NCI-H774 (cell line): ENCODE results near the gene RPTOR.
"Not testable (repeated sequence)": the region's sequence is repeated elsewhere in the genome, so short reads cannot be mapped to it uniquely, and the experiment has no call there.

Experiments
- DNase-seq: peaks from one replicate; lab custom pipeline; 2025; lab: John Stamatoyannopoulos, UW

Gene RPTOR, protein sequence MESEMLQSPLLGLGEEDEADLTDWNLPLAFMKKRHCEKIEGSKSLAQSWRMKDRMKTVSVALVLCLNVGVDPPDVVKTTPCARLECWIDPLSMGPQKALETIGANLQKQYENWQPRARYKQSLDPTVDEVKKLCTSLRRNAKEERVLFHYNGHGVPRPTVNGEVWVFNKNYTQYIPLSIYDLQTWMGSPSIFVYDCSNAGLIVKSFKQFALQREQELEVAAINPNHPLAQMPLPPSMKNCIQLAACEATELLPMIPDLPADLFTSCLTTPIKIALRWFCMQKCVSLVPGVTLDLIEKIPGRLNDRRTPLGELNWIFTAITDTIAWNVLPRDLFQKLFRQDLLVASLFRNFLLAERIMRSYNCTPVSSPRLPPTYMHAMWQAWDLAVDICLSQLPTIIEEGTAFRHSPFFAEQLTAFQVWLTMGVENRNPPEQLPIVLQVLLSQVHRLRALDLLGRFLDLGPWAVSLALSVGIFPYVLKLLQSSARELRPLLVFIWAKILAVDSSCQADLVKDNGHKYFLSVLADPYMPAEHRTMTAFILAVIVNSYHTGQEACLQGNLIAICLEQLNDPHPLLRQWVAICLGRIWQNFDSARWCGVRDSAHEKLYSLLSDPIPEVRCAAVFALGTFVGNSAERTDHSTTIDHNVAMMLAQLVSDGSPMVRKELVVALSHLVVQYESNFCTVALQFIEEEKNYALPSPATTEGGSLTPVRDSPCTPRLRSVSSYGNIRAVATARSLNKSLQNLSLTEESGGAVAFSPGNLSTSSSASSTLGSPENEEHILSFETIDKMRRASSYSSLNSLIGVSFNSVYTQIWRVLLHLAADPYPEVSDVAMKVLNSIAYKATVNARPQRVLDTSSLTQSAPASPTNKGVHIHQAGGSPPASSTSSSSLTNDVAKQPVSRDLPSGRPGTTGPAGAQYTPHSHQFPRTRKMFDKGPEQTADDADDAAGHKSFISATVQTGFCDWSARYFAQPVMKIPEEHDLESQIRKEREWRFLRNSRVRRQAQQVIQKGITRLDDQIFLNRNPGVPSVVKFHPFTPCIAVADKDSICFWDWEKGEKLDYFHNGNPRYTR (N-terminal part only)

DNA sequence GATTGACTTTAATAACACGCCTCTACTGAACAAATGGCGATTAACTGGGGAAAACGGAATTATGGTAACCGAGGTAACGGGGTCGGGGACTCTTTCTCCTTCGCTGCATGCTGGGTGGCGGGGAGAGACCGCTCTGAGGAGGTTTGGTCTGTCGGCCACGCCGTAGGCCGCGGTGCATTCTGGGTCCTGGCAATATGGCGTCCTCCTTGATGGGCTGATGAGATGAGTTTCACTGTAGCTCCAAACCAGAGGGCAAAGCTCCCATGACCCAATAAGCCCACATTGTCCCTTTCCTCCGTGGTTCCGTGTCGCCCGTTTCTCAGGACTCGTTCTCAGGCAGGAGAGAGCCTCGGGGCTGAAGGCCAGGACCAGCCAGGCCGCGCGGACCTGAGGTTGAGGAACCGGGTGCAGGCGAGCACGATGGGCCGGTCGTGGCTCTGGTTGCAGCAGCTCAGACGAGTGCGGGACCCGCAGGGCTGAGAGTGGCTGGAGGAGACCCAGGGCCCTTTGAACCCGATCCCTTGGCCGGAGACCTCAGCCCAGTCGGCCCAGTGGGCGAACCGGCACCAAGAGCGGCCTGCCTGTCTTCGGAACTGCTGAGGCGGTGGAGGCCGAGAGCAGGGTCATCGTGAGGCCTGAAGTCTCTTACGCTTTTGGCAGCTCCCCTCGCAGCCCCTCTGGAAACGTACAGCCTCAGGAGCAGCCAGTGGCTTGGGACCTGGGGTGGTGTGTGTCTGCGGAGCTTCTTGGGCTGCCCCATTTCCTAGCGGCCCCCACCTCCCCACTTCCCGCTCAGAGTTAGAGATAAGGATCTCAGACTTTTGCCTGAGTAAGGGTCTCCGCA lies at the start of gene RPTOR:
Gene RPTOR, plus strand, starts transcription at position 184 of the 844 bp plus-strand sequence. CDS start 792 bp downstream, outside the sequence.
- peak; percentile 93 for DNase-seq

DNA sequence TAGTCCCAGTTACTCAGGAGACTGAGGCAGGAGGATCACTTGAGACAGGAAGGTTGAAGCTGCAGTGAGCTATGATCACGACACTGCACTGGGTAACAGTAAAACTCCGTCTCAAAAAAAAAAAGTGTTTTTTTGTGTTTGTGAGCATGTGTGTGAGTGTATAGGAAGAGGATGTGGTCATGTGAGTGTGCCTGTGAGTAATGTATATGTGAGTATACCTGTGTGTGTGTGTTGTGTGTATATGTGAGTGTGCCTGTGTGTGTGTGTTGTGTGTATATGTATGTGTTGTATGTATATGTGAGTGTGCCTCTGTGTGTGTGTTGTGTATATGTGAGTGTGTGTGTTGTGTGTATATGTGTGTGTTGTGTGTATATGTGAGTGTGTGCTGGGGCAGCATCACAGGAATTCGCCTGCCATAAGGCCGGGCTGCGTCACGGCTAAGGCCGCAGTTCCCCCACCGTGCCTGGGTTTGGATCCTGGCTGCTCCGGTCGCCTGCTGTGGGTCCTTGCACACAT lies 46.9 kb upstream of the RPTOR start:
- no peak for DNase-seq

DNA sequence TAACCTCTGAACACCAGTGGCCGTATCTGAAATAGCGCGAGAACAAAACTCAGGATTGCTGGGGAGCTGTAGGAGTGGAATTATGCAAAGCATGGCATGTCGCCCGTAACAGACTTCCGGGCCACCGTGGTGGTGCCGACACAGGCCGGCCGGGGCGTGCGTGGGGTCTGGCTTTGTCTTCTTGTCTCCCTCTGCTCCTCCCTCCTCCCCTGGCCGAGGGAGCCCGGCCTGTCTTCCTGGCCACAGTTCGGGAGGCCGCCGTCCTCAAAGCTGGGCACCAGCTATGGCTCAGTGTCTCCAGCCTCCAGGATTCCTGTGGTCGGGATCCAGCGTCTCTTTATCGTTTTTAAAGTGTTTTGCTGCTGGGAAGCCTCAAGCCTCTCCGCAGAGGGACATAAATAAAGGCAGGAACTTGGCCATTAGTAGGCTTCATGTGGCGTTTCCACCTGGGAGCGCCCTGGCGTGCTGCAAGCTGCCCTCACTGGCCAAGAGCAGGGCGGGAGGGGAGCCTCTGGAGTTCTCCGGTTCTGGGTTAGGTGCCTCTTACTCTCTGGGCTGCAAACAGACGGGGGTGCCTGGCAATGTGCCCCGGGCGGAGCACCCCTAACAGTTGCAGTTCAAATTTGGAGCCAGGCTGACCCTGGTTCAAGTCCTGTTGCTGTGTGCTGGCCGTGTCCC lies 46.3 kb upstream of the RPTOR start:
- no peak for DNase-seq

DNA sequence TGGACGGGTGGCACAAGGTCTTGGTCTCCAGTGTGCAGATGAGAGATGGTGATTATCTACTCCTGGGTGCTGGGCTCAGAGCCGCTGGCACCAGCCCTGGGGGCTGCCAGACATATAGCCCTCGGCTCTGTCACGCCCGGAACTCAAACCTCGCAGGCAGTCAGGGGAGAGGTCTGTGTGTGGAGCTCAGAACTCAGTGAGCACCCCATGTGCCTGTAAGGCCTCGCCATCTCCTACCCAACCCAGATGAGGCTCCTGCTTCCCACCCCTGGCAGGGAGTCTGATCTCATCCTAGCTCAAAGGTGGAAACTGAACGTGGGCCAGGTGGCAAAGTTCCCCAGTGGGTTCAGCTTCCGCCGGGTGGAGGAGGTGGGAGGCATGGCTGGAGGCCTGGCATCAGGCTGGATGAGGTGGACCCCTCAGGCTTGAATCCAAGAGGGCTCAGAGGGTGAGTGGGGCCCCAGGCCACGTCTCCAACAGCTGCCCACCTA lies 45.7 kb upstream of the RPTOR start:
- no peak for DNase-seq

DNA sequence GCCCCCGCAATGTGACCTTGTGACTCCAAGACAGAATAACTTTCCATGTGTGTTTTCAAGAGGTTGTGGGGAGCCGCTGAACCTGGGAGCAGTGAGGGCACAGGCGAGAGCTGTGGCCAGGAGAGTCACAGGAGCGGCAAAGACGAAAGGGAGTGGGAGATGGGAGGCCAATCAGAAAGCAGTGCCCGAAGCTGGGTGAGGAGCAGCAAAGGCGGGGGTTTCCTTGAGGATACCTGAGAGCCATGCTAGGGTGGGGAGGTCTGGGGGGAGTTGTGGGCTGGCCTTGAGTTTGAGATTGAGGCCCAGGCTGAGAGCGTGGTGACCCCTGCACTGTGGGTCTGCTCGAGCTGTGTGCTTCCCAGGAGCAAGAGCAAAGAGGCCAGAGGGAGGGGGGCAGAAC lies 45.1 kb upstream of the RPTOR start:
- DNase-seq: no peak

DNA sequence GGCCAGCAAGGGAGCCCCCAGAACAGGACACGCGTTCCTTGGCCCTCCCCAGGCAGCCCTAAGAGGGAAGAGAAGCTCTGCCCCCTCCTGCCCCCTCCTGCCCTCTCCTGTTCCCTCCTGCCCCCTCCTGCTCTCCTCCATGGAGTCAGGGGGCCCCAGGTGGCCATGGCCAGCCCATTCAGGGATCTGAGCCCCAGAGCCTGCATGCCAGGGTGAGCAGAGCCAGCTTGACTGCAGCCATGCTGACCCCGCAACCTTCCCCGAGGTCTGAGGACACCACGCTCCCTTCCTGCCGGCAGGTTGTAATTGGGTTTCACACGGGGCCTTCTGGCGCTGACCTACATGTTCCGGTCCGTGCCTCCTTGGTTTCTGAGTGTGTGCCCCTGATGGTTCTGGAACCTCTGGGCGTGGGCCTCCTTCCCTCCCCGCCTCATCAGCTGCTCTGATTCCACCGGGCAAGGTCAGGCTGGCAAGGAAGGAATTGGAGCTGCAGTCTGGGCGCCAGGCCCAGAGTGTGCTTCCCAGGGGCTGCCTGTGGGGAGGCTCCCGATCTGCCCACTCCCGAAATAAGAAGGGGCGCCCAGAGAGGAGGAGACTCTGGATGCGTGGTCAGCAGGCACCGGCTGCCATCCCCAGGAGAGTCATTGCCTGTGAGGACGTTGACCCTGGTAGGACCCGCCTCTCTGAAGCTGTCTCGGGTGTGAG lies 44.5 kb upstream of the RPTOR start:
- no peak for DNase-seq

DNA sequence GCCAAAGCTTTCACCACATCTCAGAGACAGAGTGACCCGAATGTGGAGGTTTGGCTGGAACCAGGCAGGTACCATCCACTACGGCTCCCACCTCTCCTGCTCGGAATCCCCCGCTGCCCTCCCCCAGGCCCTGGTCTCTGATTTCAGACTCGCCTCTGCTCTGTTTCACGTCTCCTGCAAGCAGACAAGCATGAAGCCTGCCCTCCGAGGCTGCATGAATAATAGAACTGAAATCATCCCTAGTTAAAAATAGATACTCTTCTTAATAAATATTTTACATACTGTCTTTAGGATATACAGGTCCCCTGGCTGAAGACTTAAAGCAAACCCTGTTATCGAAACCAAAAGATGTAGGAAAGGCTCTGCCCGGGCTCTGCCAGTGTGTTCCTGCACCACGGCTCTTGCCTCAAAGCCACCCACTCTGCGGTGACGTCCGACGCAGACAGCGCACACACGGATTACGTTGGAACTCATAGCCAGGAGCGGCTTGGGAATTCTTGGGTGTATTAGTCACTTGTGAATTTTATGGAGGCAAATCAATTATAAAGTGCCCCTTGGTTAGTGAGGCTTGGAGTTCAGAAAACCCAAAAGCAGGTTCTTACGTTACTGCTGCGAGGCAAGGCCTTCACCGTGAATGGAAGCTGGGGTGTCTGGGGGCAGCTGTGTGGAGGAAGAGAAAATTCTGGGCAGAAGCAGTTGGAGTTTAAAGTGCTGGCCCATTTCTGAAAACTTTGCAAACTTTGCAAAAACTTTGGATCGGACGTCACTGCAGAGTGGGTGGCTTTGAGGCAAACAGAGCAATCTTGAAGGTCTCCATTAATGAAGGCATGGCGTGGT lies 42.7 kb upstream of the RPTOR start:
- no peak for DNase-seq

DNA sequence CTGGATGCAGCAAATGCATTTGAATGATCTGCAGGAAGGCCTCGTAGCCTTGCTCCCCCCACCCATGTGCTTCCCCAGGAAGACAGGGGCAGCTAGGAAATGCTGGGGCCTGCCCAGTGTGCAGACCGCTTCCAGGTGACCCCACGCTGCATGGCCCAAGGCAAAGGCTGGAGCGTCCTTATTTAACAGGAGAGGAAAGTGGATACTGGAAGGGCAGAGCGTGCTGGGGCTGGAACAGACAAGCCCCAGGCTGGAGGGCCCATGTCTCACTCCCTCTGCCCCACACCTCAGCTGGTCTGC lies 42.1 kb upstream of the RPTOR start:
- no peak for DNase-seq

DNA sequence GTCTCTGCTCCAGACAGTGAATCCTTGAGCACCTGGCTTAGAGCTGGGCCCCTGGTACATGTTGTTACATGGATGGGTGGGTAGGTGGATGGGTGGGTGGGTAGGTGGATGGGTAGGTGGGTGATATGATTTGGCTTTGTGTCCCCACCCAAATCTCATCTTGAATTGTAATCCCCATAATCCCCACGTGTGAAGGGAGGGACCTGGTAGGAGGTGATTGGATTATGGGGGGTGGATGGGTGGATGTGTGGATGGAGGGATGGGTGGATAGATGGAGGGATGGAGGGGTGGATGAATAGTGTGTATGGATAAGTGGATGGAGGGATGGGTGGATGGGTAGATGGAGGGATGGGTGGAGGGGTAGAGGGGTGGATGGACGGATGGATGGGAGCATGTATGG lies 41.6 kb upstream of the RPTOR start:
- DNase-seq: no peak

DNA sequence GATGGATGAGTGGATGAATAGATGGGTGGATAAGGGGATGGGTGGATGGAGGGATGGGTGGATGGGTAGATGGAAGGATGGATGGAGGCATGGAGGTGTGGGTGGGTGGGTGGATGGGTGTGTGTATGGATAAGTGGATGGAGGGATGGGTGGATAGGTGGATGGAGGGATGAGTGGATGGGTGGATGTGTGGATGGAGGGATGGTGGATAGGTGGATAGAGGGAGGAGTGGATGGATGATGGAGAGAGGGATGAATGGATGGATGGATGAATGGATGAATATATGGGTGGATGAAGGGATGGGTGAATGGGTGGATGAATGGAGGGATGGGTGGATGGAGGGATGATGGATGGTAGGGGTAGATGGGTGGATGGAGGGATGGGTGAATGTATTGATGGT lies 40.7 kb upstream of the RPTOR start:
- DNase-seq: no peak

DNA sequence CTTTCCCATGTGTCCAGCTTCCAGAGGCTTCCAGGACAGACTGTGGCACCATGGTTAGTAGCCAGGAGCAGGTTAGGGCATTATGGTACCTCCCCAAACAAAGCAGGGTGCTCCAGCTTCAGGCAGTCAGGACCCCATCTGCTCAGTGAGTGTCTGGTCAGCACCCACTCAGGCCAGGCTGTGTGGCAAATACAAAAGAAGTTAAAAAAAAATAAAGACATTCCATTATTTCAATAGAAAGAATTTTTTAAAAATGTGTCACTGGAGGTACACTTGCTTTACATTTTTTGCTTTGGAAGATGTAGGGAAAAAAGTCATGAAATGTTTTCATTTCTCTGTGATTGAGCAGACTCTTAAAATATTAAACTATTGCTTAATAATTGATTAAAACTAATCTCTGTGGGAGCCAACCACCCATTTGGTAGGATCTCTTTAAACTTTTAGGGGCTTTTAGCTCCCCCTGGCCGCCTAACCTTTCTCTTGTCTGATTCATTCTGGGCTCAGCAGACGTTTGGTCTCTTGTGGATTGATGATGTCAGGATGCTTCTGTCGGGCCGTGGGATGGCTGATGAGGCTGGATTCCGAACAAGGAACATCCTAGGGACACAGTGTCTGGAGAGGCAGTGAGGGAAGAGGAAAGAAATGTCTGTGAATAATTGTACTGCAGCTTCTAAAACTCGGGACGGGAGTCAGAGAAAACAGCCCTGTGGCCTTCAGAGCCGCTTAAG lies 39.8 kb upstream of the RPTOR start:
- DNase-seq: no peak

DNA sequence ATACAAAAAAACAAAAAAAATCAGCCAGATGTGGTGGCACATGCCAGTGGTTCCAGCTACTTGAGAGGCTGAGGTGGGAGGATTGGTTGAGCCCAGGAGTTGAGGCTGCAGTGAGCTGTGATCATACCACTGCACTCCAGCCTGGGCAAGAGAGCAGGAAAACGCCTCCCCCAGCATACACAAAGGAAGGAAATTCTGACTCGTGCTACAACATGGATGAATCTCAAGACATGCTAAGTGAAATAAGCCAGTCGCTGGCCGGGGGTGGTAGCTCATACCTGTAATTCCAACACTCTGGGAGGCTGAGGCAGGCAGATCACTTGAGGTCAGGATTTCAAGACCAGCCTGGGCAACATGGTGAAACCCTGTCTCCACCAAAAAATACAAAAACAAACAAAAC lies 37.5 kb upstream of the RPTOR start:
- not testable (repeated sequence) for DNase-seq

DNA sequence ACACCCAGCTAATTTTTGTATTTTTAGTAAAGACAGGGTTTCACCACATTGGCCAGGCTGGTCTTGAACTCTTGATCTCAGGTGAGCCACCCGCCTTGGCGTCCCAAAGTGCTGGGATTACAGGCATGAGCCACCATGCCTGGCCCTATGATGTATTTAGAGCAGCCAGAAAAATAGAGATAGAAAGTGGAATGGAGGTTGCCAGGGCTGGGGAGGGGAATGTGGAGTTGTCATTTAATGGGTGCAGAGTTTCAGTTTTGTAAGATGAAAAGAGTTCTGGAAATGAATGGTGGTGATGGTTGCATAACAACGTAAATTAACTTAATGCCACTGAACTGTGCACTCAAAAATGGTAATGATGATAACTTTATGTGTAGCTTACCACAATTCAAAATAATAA lies 36.7 kb upstream of the RPTOR start:
- DNase-seq: no peak

DNA sequence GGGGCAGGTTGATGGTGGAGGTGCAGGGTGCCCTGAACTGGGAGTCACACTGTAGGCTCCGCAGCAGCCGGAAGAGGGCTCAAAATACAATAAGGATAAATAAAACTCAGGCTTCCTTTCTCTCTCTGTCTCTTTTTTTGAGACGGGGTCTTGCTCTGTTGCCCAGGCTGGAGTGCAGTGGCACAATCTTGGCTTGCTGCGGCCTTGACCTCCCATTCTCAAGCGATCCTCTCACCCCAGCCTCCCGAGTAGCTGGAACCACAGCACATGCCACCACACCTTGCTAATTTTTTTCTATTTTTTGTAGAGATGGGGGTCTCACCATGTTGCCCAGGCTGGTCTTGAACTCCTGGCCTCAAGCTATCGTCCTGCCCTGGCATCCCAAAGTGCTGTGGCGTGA lies 35.3 kb upstream of the RPTOR start:
- DNase-seq: no peak

DNA sequence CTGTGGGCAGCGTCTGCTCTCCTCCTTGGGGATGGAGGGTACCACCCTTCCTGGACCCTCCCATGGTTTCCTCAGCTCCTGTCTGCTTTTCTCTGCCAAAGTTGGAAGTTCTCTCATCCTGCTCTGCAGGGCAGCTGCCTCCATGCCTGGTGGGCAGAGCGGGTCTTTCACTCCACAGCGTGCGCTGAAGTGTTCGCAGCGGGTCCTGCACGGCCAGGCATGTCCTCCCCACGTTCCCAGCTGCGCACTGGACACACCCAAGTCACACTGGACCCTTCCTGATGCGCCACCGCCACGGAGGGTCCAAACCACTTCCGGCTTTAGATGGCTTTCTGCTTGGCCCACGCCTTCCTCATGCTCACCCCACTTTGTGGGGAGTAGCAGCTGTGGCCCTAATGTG lies 34.5 kb upstream of the RPTOR start:
- DNase-seq: no peak

DNA sequence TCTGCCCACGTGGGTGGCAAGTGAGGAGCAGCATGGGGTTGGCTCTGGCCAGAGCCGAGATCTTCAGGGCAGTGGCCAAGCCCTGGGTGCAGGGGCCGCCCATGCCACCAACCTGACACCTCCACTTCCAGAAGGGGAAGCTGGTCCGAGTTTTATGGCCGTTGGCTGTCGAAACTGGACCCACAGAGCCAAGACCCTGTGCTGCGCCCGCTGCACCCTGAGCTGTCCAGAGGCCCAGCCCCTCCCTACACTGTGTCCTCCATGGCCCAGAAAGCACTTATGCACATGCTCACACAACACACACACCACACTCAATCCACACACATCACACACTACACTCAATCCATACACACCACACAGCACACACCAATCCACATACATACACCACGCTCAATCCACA lies 33.9 kb upstream of the RPTOR start:
- DNase-seq: no peak

DNA sequence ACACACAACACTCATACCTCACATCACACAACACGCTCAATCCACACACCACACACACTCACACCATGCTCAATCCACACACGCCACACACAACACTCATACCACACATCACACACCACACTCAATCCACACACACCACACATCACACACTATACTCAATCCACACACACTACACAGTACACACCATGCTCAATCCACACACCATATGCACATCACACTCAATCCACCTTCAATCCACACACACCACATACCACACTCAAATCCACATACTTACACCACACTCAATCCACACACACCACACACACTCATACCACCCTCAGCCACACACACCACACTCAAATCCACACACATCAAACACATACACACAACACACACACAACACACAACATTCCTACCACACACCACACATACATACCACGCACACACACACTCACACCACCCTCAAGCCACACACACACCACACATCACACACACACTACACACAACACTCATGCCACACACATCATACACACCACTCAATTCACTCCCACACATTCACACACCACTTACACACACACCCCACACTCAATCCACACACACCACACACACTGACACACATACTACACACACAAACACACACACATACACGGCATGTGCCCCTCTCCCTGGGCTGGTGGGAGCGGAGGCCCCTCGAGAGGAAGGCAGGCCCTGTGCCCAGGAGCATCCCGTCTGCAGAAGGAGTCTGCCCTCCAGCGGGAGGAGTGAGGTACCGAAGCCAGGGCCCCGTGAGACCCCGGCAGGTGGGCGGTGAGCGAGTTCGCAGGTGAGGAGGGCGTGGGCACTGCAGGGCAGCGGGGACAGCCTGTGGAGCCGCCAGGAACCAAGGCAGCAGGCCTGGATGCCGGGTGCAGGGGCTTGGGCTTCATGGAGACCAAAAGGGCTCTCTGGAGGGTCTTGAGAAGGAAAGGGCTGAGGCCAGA lies 33.1 kb upstream of the RPTOR start:
- DNase-seq: no peak

DNA sequence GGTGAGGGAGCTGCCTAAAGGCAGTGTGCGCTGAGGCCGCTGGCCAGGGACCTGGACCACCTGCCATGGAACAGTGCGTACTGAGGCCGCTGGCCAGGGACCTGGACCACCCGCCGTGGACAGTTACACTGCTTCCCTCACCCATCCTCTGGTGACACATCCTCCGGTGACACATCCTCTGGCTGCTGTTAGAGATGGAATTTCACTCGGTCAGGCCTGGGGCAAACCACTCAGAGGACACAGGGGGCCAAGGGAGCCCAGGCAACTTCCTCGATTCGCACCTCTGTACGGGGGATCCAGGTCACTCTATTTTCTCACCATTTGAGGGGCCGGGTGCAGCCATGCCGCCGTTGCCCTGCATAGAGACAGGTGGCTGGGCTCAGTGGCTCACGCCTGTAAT lies 32.4 kb upstream of the RPTOR start:
- no peak for DNase-seq
